Hypothalamus (tissue), 51 donors: Measurements from ENCODE around the gene RSPH9.
"Not testable (repeated sequence)": the region's sequence is repeated elsewhere in the genome, so short reads cannot be mapped to it uniquely, and the experiment has no call there.

Experiments
- DNase-seq, 51 donors: peaks; one replicate each; lab custom pipeline; 2025; lab: John Stamatoyannopoulos, UW

The RSPH9 gene

GRCh38 chr6:43682724-43683429 lies 38.0 kb downstream of the RSPH9 start:
- DNase-seq: peak in 1 of 51 donors; percentile 11

- DNase-seq: no peak
These were observed 39.0 kb downstream of the RSPH9 start for GRCh38 chr6:43683708-43684455.

GRCh38 chr6:43687079-43687436 lies 42.2 kb downstream of the RSPH9 start:
- DNase-seq: no peak

DNA sequence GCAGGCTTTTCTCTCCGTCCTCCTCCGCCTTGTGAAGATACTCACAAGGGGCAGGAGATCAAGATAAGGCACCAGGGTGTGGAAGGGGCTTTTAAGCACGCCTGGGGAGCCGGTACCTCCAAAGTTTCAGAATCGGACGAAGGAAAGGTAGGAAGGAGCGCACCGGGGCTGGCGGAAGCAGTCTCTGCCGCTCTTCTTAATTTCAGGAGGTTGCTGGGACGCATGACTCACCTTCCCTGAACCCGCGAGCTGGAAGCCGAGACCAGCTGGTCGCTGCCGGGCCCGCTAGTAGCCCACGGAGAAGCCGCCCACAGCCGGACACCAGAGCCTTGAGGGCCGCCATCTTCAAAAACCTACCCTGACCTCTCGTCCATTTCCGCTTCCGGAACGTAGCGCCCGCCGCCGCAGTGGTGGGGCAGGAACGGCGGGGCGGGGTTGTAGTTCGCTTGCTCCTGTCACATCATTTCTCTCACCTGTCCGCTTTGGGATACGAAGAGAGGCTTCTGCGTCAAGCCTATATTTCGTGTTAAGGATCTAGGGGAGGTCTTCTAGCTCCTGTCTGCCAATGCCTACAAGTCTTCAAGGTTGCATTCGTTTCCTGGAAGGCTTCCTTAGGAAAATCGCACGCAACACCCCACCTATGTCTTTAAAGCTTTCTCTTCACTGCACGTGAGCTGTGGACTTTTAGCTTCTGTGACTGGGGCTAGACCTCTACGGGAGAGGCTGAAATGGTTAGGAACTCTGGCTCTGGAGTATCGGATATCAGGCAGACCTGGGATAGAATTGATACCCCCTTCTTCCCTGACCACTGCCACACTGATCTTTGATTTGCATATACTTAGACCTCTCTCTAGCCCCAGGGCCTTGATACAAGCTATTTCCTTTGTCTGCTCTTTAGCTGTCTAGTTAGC lies 42.9 kb downstream of the RSPH9 start, which contains the start of gene MRPS18A:
TSS of gene MRPS18A (minus strand) at position 355 of the 911 bp plus-strand sequence. CDS start at position 343, 12 bp downstream.
- DNase-seq: peak in 49 of 51 donors; percentile 24 to 90 (median 68)

GRCh38 chr6:43689421-43689820 lies 44.6 kb downstream of the RSPH9 start:
- no peak for DNase-seq

DNA sequence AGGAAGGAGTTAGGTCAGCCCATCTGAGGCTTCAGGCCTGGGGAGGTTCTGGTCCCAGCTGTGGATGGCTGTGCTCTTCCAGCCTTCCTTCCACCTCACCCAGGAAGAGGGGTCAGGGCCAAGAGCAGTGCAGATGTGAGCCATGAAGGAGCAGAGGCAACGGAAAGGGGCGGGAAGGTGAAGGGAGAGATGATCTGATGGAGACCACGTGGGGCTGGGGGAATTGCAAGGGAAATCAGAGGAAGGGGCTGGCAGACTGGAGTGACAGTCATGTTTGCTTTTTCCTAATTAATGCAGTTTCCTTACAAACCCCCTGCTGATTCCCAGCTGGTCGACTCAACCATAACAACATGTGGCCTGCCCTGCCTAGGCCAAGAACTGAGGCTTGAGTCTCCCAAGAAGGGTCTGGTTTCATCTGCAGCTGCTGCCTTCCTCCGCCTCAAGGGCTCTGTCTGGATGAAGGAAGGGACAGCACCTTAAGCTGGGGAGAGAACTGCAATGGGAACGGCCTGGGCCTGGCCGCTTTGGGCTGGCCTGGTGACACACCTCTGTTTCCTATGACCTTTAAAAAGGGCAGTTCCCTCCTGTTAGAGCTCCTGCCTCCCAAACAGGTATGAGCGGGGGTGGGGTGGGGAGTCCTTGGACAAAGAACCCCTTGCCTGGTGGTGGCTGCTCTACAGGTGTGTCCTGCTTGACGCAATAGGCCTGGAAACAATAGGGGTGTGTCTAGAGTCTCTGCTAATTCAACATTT lies 50.6 kb downstream of the RSPH9 start:
- no peak for DNase-seq

DNA sequence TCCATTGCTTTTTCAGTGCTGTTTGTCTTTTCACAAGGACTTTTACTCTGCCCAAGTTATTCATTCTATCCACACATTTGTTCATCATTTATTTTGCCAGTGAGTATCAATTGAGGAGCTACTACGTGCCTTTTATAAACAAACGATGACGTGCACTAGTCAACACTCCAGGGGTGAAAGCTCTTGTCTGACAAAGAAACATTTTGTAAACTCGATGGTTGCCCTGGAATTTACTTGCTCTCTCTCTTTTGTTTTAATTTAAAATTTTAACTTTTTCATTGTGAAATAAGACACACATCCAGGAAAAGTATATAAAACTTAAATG lies 51.1 kb downstream of the RSPH9 start:
- no peak for DNase-seq

- DNase-seq: no peak
These were observed 52.6 kb downstream of the RSPH9 start for GRCh38 chr6:43697421-43697820.

- DNase-seq: no peak
These were observed 53.9 kb downstream of the RSPH9 start for GRCh38 chr6:43698584-43699349.

- DNase-seq: no peak
These were observed 54.8 kb downstream of the RSPH9 start for GRCh38 chr6:43699564-43700186.

- DNase-seq: not testable (repeated sequence)
These were observed 56.2 kb downstream of the RSPH9 start for GRCh38 chr6:43700939-43701560.

GRCh38 chr6:43702171-43702533 lies 57.3 kb downstream of the RSPH9 start:
- DNase-seq: no peak

- peak in 5 of 51 donors; percentile 6 to 26 (median 23) for DNase-seq
These were observed 58.0 kb downstream of the RSPH9 start for GRCh38 chr6:43702534-43703440.

GRCh38 chr6:43703512-43704429 lies 58.9 kb downstream of the RSPH9 start:
- no peak for DNase-seq

DNA sequence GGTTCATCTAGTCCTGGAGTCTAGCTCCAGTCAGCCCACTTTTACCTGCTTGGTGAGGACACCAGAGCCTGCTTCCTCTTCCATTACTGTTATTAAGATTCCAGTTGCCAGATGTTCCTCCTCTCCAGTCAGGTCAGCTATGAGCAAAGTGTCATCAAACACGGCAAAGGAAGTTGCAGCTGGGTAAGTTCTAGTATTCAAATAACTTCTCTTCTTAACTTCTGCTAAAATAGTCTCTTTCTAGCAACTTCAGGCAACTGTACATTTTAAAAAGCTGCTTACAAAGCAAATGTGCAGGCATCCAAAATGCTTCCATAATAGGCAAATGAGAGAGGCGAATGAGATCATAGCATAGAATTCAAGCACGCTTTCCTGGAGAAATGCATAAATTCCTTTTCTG lies 61.2 kb downstream of the RSPH9 start:
- no peak for DNase-seq

DNA sequence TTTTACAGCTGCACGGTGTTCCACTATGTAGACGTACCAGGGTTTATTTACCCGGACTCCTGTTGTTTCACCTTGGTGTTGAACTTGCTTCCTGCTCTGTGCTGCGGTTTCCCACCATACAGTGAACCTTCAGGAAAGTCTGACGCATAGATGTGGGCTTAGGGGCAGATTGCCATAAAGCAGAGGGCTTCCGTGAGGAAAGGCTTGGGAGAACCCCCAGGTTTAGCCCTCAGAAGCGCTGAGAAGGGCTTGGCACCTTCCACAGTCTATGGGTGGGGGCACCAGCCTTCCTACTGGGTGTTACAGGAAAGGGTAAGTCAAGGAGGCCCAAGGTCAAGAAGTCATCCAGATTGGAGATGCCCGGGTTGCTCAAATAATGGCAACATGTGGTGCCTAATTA lies 62.0 kb downstream of the RSPH9 start:
- DNase-seq: no peak

DNA sequence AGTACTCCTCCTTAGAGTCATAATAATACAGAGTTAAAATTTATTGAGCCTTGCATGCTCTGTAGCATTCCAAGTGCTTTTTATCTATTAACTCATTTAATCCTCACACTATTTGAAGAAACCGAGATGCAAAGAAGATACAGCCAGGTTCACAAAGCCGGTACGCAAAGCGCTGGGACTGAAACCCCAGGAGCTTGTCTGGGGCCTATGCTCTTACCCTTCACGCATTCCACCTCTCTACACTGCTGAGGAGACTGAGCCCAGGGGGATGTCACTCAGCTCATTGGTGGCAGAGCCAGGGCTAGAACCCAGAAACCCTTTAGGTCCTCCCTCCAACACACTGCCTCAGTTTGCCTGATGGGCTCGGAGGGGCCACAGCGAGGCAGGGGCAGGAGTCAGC lies 62.4 kb downstream of the RSPH9 start:
- no peak for DNase-seq
